ENCODE results near the gene THSD1. TPM values are rescaled to one million over a fixed set of nuclear protein-coding genes. Genes with fewer than 3 reads are reported as not detected.

Gene THSD1, protein sequence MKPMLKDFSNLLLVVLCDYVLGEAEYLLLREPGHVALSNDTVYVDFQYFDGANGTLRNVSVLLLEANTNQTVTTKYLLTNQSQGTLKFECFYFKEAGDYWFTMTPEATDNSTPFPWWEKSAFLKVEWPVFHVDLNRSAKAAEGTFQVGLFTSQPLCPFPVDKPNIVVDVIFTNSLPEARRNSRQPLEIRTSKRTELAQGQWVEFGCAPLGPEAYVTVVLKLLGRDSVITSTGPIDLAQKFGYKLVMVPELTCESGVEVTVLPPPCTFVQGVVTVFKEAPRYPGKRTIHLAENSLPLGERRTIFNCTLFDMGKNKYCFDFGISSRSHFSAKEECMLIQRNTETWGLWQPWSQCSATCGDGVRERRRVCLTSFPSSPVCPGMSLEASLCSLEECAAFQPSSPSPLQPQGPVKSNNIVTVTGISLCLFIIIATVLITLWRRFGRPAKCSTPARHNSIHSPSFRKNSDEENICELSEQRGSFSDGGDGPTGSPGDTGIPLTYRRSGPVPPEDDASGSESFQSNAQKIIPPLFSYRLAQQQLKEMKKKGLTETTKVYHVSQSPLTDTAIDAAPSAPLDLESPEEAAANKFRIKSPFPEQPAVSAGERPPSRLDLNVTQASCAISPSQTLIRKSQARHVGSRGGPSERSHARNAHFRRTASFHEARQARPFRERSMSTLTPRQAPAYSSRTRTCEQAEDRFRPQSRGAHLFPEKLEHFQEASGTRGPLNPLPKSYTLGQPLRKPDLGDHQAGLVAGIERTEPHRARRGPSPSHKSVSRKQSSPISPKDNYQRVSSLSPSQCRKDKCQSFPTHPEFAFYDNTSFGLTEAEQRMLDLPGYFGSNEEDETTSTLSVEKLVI
- 14.3 and 19.9 TPM in 2 replicates for total RNA-seq

DNA sequence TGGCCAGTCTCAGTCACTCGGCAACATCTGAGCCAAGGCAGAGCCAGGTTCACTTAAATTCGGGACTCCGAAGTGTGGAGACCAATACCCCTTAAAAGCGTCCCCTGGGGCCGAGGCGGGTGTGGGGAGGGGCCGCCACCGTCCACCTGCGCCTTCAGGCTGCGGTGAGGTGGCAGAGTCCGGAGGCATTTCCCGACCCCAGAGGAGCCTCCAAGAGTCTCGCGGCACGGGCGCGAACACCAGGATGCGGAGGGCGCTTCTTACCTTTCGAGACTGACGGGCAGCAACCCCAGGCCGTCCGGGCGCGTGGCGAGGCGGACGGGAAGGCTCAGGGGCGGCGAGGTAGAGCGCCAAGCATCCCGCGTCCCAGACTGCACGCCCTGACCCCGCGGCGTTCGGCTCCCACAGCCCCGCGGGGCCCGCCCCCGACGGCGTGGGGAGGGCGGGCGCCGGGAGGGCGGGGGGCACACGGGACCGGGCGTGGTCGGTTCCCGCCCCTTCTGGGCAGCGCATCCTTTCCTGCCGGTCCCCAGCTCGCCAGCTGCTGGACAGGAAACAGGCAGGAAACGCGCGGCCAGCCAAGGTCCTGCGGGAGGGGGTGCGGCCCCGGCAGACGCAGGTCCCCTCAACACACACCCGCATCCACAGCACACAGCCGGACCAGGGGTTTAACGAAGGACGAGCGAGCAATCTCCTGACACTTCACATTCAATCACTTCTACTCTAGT, at the start of gene THSD1:
TSS of gene THSD1 (minus strand) at position 406 of the 728 bp plus-strand sequence. CDS start 3,572 bp downstream, outside the sequence.

DNA sequence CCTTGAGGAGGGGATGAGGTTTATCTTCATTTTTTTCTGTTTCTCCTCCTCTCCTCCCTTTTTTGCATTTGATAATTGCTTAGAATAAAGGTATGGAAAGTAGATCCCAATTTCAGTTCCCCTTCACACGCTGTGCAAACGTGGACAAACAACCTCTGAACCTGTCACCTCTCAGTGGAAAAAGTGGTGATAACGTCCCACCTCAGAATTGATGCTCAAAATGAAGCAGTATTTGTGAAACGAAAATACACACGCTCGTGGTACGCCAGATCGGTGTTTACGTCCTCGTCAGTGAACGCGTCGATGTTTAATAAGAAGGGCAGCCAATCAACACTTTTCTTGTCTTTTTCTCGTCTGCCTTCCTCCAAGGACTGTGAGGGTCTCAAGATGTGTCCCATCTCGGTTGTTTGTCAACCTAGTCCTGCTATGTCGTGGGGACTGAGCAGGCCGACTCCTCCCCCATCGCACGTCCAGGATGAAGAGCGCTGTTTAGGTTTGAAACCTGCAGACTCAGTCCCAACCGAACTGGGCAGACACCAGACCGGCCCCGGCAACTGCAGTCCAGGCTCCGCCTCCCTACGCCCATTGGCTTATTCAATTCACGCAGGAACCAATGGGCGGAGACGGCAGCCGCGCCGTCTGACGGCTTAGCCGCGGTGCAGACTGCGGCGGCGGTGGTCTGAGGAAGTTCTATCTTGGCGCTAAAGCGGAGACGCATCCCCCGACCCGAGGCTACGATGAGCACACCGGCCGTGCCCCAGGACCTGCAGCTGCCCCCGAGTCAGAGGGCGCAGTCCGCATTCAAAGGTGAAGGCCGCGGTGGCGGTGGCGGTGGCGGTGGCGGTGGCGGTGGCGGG, 49.1 kb upstream of the THSD1 start, which contains the start of gene CKAP2:
TSS of gene CKAP2 (plus strand) at position 659 of the 857 bp plus-strand sequence. CDS start at position 738, 79 bp downstream.

DNA sequence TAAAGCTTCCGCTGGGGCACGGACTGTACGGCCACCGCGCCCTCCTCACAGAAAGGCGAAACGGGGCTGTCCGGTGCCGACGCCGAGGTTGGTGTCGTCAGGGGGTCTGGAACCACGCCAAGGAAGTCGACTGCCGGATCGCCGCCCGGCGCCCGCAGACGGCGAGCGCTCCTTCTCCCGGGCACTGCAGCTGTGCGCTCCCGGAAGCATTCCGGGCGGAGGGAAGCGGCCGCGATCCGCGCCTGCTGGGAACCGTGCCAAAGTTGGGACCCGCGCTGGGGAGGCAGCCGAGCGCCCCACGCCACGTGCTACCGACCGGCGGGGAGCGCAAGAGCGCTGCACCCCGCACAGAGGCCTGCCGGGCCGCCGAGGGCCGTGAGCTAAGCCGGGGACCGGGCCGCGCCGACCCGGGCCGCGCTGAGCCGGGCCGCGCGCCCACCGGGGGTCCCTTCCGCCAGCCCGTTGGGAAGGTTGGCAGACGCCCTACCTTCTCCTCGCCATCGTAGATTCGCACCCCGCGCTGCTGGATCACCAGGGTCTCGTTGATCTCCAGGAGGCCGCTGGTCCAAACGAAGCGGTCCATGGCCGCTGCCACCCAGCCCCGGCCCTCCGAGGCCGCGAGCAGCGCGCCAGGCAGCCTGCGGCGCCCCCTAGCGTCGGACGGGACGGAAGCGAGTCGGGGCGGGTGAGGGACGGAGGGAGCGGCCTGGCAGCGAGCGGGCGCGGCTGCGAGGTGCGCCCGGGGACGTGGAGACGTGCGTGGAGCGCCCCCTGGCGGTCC, 44.2 kb upstream of the THSD1 start, which contains the start of gene VPS36:
TSS of gene VPS36 (minus strand) at position 623 of the 781 bp plus-strand sequence. CDS start at position 583, 40 bp downstream.

Small RNA genes lying within 50 kb of the gene (small RNA-seq; reads per million reads assigned to genes)
- gene RNY4P24: not detected

Other genes with a start within 250 kb of the THSD1 start
- gene NEK3, start 246.6 kb downstream of the THSD1 start, total RNA-seq: 7.4 and 8.8 TPM in 2 replicates
- 24.6 and 26.6 TPM in 2 replicates for gene VPS36, start 44.5 kb upstream of the THSD1 start, total RNA-seq
- gene CKAP2, start 49.3 kb upstream of the THSD1 start, total RNA-seq: 31.2 and 36.8 TPM in 2 replicates
- gene HNRNPA1L2, start 236.3 kb upstream of the THSD1 start, total RNA-seq: 2.2 and 2.3 TPM in 2 replicates
- 24.3 and 34.8 TPM in 2 replicates for gene SUGT1, start 246.7 kb upstream of the THSD1 start, total RNA-seq

All from subcutaneous preadipocyte (primary cell).